Body of pancreas (tissue), 4 donors: Measurements from ENCODE around the gene BMPR2. TPM values are rescaled to one million over a fixed set of nuclear protein-coding genes. Genes with fewer than 3 reads are reported as not detected.

Experiments
- ATAC-seq: fragments of 150-250 bp; one replicate; pipeline ENCODE4 v1.9.1; 2016
- DNase-seq, 4 donors: peaks; one replicate each; pipeline ENCODE4 v3.0.0-alpha.2; 2019
- H3K27ac ChIP-seq, 4 donors: fragments of 200-600 bp; sonication (generic); 1 replicate in 3 of 4; 2 replicates in 1 of 4; pipeline versions ENCODE4 v1.5.1 to v1.6.1; 2016 to 2019; ENCODE audit warnings: mild to moderate bottlenecking in 1 of 4, mixed read lengths in 1 of 4, moderate library complexity in 1 of 4
- H3K27me3 ChIP-seq, 2 donors: fragments of 200-600 bp; sonication (generic); one replicate each; pipeline ENCODE4 v1.6.0; 2016; ENCODE audit warnings: mild to moderate bottlenecking in 1 of 2
- H3K36me3 ChIP-seq, 2 donors: fragments of 200-600 bp; sonication (generic); replicated peaks in 1 of 2; 2 replicates each; pipeline ENCODE4 v1.5.1; 2016; ENCODE audit warnings: low read depth in 2 of 2; ENCODE audit not compliant: insufficient read depth in 1 of 2
- H3K4me1 ChIP-seq: fragments of 200-600 bp; sonication (generic); one replicate; pipeline ENCODE4 v1.6.0; 2016
- H3K4me3 ChIP-seq, 2 donors: fragments of 200-600 bp; sonication (generic); 1 replicate in 1 of 2; 2 replicates in 1 of 2; pipeline ENCODE4 v1.5.1; 2016 to 2019
- H3K9me3 ChIP-seq, 3 donors: fragments of 200-600 bp; sonication (generic); 1 replicate in 2 of 3; 2 replicates in 1 of 3; pipeline ENCODE4 v1.5.1; 2016
- POLR2A ChIP-seq, 3 donors: fragments of 450-650 bp; IDR thresholded peaks; one replicate each; pipeline ENCODE4 v1.6.1; 2016; ENCODE audit warnings: antibody characterized with exemption in 3 of 3, mild to moderate bottlenecking in 2 of 3
- WGBS, 2 donors: methylation state at CpG; one replicate each; pipeline ENCODE4 v1.1.5; 2017; 5-methylcytosine and 5-hydroxymethylcytosine counted together
- intact Hi-C: fragments of 100-400 bp; cut with DNase I; formaldehyde crosslinking; loops from one replicate; pipeline ENCODE4 v1.15.1; 2023
- total RNA-seq, 2 donors: library from RNA; depleted of rRNA; stranded (reverse); fragments of >200 nt; gene quantifications; one replicate each; pipeline ENCODE4 v1.1.0, GENCODE V29; 2016
- TF ChIP-seq, protein P1 (sequence below), 7 experiments: fragments of 450-650 bp in 4 of 7; fragments of 200-600 bp in 3 of 7; sonication (generic) in 3 of 7; IDR thresholded peaks; one replicate each; pipeline ENCODE4 v1.5.1; 2016 to 2019; ENCODE audit warnings: antibody characterized with exemption in 7 of 7

BMPR2 gene
- total RNA-seq, 2 donors from 2014 or later = 13.7 to 26.7 TPM

DNA sequence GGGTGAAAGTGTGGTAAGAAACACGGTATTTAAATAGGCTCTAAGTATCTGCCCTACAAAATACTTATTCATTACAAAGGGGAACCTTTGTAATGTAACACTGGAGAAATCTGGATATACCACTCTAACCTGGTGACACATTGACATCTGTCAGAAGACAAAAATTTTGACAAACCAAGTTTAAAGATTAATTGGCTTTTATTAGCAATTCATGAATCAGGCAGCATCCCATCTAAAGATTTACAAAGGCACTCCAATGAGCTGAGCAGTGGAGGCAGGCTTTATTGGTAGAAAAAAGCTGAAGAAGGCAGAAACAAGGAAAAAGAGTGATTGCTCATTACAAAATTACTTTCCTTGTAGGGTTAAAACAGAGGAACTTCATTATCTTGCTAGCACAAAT is 35.0 kb downstream of the BMPR2 start:
- peaks cover 4% of the 10 kb centered on the region for H3K4me1 ChIP-seq
- H3K4me3 ChIP-seq = no peak overlapping the region
- no peak overlapping the region for H3K27ac ChIP-seq
- no peaks in the 10 kb centered on the region for H3K36me3 ChIP-seq
- H3K9me3 ChIP-seq = no peaks in the 10 kb centered on the region
- TF ChIP-seq, protein P1, sequence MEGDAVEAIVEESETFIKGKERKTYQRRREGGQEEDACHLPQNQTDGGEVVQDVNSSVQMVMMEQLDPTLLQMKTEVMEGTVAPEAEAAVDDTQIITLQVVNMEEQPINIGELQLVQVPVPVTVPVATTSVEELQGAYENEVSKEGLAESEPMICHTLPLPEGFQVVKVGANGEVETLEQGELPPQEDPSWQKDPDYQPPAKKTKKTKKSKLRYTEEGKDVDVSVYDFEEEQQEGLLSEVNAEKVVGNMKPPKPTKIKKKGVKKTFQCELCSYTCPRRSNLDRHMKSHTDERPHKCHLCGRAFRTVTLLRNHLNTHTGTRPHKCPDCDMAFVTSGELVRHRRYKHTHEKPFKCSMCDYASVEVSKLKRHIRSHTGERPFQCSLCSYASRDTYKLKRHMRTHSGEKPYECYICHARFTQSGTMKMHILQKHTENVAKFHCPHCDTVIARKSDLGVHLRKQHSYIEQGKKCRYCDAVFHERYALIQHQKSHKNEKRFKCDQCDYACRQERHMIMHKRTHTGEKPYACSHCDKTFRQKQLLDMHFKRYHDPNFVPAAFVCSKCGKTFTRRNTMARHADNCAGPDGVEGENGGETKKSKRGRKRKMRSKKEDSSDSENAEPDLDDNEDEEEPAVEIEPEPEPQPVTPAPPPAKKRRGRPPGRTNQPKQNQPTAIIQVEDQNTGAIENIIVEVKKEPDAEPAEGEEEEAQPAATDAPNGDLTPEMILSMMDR (IDR thresholded peaks at IDR 0.05) = no peak
- TF ChIP-seq POLR2A (IDR thresholded peaks at IDR 0.05) = no peak
- intact Hi-C loops = no loop called here
- no peaks in the 10 kb centered on the region for H3K27me3 ChIP-seq
- ATAC-seq = no peak
- 81 to 98% methylated on average over 1 of the region's 1 CpG for WGBS, 2 donors
- DNase-seq = no peak

- TF ChIP-seq, protein P1 (IDR thresholded peaks at IDR 0.05) = no peak
- TF ChIP-seq POLR2A (IDR thresholded peaks at IDR 0.05) = no peak
- Histone ChIP-seq H3K4me3 (no peak overlapping the region), H3K4me1 (peaks cover 18% of the 10 kb centered on the region), H3K27me3 (no peaks in the 10 kb centered on the region), H3K9me3 (no peaks in the 10 kb centered on the region), H3K27ac (no peak overlapping the region), H3K36me3 (no peaks in the 10 kb centered on the region)
- intact Hi-C loops = no loop called here
- DNase-seq = no peak
- 25 to 27% methylated on average over 1 of the region's 1 CpG for WGBS, 2 donors
- ATAC-seq = no peak
These were observed 41.9 kb downstream of the BMPR2 start for GRCh38 chr2:202418027-202418426.

- Histone ChIP-seq H3K4me3 (no peak overlapping the region), H3K27me3 (no peaks in the 10 kb centered on the region), H3K36me3 (no peaks in the 10 kb centered on the region), H3K4me1 (peaks cover 18% of the 10 kb centered on the region), H3K9me3 (no peaks in the 10 kb centered on the region), H3K27ac (no peak overlapping the region)
- DNase-seq (no peak), ATAC-seq (no peak)
- intact Hi-C loops = no loop called here
- TF ChIP-seq, protein P1 (IDR thresholded peaks at IDR 0.05) = no peak
- no peak for TF ChIP-seq POLR2A (IDR thresholded peaks at IDR 0.05)
These were observed 42.4 kb downstream of the BMPR2 start for GRCh38 chr2:202418511-202418910.

DNA sequence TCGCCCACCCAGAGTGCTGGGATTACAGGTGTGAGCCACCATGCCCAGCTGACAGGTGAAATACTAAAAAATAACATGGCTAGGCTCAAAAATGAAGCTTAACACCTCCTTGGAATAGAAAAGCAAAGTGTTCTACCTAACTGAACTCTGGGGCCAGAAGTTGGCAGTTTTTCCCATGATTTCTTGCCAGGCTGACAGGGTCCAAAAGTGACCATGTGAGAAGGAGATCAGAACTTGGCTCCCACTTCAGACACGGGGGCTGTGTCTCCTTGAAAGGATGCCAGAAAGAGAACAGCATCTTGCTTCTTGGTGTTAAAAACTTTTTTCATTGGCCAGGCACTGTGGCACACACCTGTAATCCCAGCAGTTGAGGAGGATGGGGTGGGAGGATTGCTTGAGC is 47.0 kb downstream of the BMPR2 start:
- WGBS, 2 donors = 56 to 58% methylated on average over 2 of the region's 2 CpGs
- no peak for TF ChIP-seq POLR2A (IDR thresholded peaks at IDR 0.05)
- TF ChIP-seq, protein P1 (IDR thresholded peaks at IDR 0.05) = no peak
- H3K4me3 ChIP-seq = no peak overlapping the region
- no peaks in the 10 kb centered on the region for H3K27me3 ChIP-seq
- ATAC-seq = no peak
- peak in 2 of 4 donors; percentile 4 to 42 for DNase-seq
- H3K36me3 ChIP-seq = no peaks in the 10 kb centered on the region
- intact Hi-C loops = no loop called here
- peaks cover 8% of the 10 kb centered on the region for H3K4me1 ChIP-seq
- no peak overlapping the region for H3K27ac ChIP-seq
- H3K9me3 ChIP-seq = no peaks in the 10 kb centered on the region

DNA sequence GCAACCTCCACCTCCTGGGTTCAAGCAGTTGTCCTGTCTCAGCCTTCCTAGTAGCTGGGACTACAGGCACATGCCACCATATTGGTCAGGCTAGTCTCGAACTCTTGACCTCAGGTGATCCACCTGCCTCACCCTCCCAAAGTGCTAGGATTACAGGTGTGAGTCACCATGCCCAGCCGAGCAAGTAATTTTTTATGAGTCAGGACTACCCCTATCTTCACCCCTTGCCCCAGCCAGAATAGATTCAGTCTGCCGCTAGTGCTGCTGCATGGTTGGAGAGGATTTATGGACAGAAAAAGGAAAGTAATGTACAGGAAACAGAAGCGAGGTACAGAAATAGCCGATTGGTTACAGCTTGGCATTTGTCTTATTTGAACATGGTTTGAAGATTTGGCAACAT is 48.9 kb downstream of the BMPR2 start:
- no peak for ATAC-seq
- intact Hi-C loops = no loop called here
- Histone ChIP-seq H3K27me3 (no peaks in the 10 kb centered on the region), H3K4me1 (no peaks in the 10 kb centered on the region), H3K27ac (no peak overlapping the region), H3K4me3 (no peak overlapping the region), H3K9me3 (no peaks in the 10 kb centered on the region), H3K36me3 (no peaks in the 10 kb centered on the region)
- TF ChIP-seq, protein P1 (IDR thresholded peaks at IDR 0.05) = no peak
- no peak for TF ChIP-seq POLR2A (IDR thresholded peaks at IDR 0.05)
- 85 to 95% methylated on average over 5 of the region's 5 CpGs for WGBS, 2 donors
- no peak for DNase-seq
